GM12878 (cell line): ENCODE data around the gene NRXN3. TPM values are rescaled to one million over a fixed set of nuclear protein-coding genes. Genes with fewer than 3 reads are reported as not detected.

Experiments used
- ATAC-seq: fragments of 200-7000 bp; cut with Tn5 transposase; 3 replicates; pipeline ENCODE4 v1.9.1; 2020; ENCODE audit warnings: mild to moderate bottlenecking, moderate library complexity
- BruUV-seq: library from RNA; stranded (reverse); fragments of 400-500 nt; replicated peaks from 2 replicates; lab custom pipeline; 2021; lab: Mats Ljungman, UMichigan
- CTCF ChIA-PET: fragments of 300-600 bp; sonication (Branson Sonifier 250); formaldehyde crosslinking; extraction: SDS; loops from one replicate; lab custom pipeline; 2021; ENCODE audit warnings: inconsistent platforms; lab: Yijun Ruan, JAX
- POLR2A ChIA-PET: fragments of 350-600 bp; formaldehyde crosslinking; extraction: SDS; loops from one replicate; lab custom pipeline; 2021; ENCODE audit warnings: inconsistent platforms; lab: Charles Lee
- RAD21 ChIA-PET: fragments of 300-600 bp; sonication (Branson Sonifier 250); formaldehyde crosslinking; loops from one replicate; lab custom pipeline; 2023; ENCODE audit warnings: antibody characterized with exemption; ENCODE audit not compliant: unreplicated experiment; lab: Charles Lee
- SMC1A ChIA-PET: fragments of 300-600 bp; sonication (Branson Sonifier 250); formaldehyde crosslinking; loops from one replicate; lab custom pipeline; 2023; ENCODE audit not compliant: unreplicated experiment, uncharacterized antibody; lab: Charles Lee
- DNase-seq: peaks from one replicate; pipeline ENCODE4 v3.0.0-alpha.2; 2011; ENCODE audit warnings: low read depth, low spot score
- FAIRE-seq: peaks from 3 replicates; lab custom pipeline; 2011; peaks lifted over from hg19 to GRCh38; lab: Jason Lieb, UNC
- H2AFZ ChIP-seq: 2 replicates; pipeline ENCODE4 v1.6.0; 2011; ENCODE audit warnings: low read depth, low read length, control low read depth; ENCODE audit not compliant: control insufficient read depth
- H3K27ac ChIP-seq: 2 replicates; pipeline ENCODE4 v1.5.1; 2011; ENCODE audit warnings: control low read depth; ENCODE audit not compliant: control insufficient read depth, insufficient read depth
- H3K27me3 ChIP-seq, 2 experiments: replicated peaks in 1 of 2; 2 replicates each; pipeline versions ENCODE4 v1.6.0 to v1.6.1; 2011; ENCODE audit warnings: low read length in 1 of 2; ENCODE audit not compliant: control insufficient read depth in 2 of 2, insufficient read depth in 2 of 2
- H3K36me3 ChIP-seq, 2 experiments: 2 replicates each; pipeline ENCODE4 v1.5.1; 2011; ENCODE audit warnings: low read length in 1 of 2; ENCODE audit not compliant: control insufficient read depth in 2 of 2, insufficient read depth in 2 of 2
- H3K4me1 ChIP-seq: 2 replicates; pipeline ENCODE4 v1.6.1; 2011; ENCODE audit warnings: mild to moderate bottlenecking, low read length, moderate library complexity, mixed read lengths; ENCODE audit not compliant: control insufficient read depth, insufficient read depth
- H3K4me2 ChIP-seq: 2 replicates; pipeline ENCODE4 v1.6.0; 2011; ENCODE audit warnings: control low read depth; ENCODE audit not compliant: control insufficient read depth, insufficient read depth
- H3K4me3 ChIP-seq: fragments of 200-600 bp; sonication (generic); 2 replicates; pipeline ENCODE4 v1.5.1; 2016
- H3K79me2 ChIP-seq: 2 replicates; pipeline ENCODE4 v1.6.0; 2011; ENCODE audit warnings: low read length; ENCODE audit not compliant: control insufficient read depth, insufficient read depth
- H3K9ac ChIP-seq: 2 replicates; pipeline ENCODE4 v1.8.0; 2011; ENCODE audit warnings: low read length, control low read depth, mixed read lengths; ENCODE audit not compliant: control insufficient read depth, insufficient read depth
- H3K9me3 ChIP-seq: replicated peaks from 3 replicates; pipeline ENCODE4 v1.5.1; 2011; ENCODE audit warnings: mild to moderate bottlenecking, low read length; ENCODE audit not compliant: control insufficient read depth, insufficient read depth
- H4K20me1 ChIP-seq: 2 replicates; pipeline ENCODE4 v1.6.0; 2011; ENCODE audit not compliant: control insufficient read depth, insufficient read depth
- CBX3 ChIP-seq: fragments of 200-600 bp; sonication (generic); IDR thresholded peaks from 2 replicates; pipeline ENCODE4 v1.6.1; 2016; ENCODE audit warnings: low read depth, borderline replicate concordance
- CREB1 ChIP-seq: IDR thresholded peaks from 2 replicates; pipeline ENCODE4 v1.6.1; 2012; ENCODE audit warnings: low read depth, mild to moderate bottlenecking, inconsistent platforms
- EP300 ChIP-seq, 2 experiments: fragments of 150-350 bp in 1 of 2; IDR thresholded peaks; 2 replicates each; pipeline ENCODE4 v1.6.1; 2011 to 2012; ENCODE audit warnings: low read depth in 2 of 2, low read length in 2 of 2, borderline replicate concordance in 1 of 2, improper control_type of control experiment in 1 of 2, inconsistent platforms in 1 of 2; ENCODE audit not compliant: control insufficient read depth in 1 of 2
- ESRRA ChIP-seq: IDR thresholded peaks from 2 replicates; pipeline ENCODE4 v1.6.1; 2012; ENCODE audit warnings: mild to moderate bottlenecking, low read length, improper control_type of control experiment
- MEF2B ChIP-seq: fragments of 450-650 bp; IDR thresholded peaks from 2 replicates; pipeline ENCODE4 v1.6.1; 2018; ENCODE audit warnings: mild to moderate bottlenecking, moderate library complexity; ENCODE audit not compliant: partially characterized antibody, poor library complexity, severe bottlenecking
- POLR2AphosphoS2 ChIP-seq: IDR thresholded peaks from 2 replicates; pipeline ENCODE4 v1.6.1; 2011; ENCODE audit warnings: low read depth, mild to moderate bottlenecking, low read length, improper control_type of control experiment, moderate library complexity
- SPI1 ChIP-seq: IDR thresholded peaks from 2 replicates; pipeline ENCODE4 v1.6.1; 2011; ENCODE audit warnings: low read depth, mild to moderate bottlenecking, low read length, moderate library complexity, borderline replicate concordance; ENCODE audit not compliant: insufficient read depth
- SUZ12 ChIP-seq: fragments of 200-600 bp; sonication (generic); IDR thresholded peaks from one replicate; pipeline ENCODE4 v1.6.1; 2018; ENCODE audit warnings: antibody characterized with exemption, mild to moderate bottlenecking; ENCODE audit not compliant: unreplicated experiment
- WGBS: methylation state at CpG from one replicate; pipeline ENCODE4 v1.1.6; 2016; ENCODE audit warnings: low lambda C conversion rate; ENCODE audit not compliant: insufficient replicate concordance, insufficient coverage; ENCODE audit errors: missing lambda C conversion rate; 5-methylcytosine and 5-hydroxymethylcytosine counted together
- in situ Hi-C: fragments of 300-500 bp; cut with MboI; formaldehyde crosslinking; loops from 9 replicates; pipeline ENCODE4 v1.14.3; 2018; ENCODE audit warnings: mixed read lengths
- intact Hi-C: fragments of 100-400 bp; cut with micrococcal nuclease; formaldehyde crosslinking; loops from one replicate; pipeline ENCODE4 v1.14.2; 2022; ENCODE audit not compliant: unreplicated experiment
- polyA plus RNA-seq, 11 experiments: library from polyadenylated mRNA; depleted of rRNA in 4 of 11; unstranded in 6 of 11; stranded (reverse) in 5 of 11; fragments of >200 nt; fragmentation: Nextera tagmentation in 4 of 11; fragmentation: Illumina TruSeq in 1 of 11; extraction: Ambion mirVana in 4 of 11; extraction: Trizol in 1 of 11; gene quantifications; 1 replicate in 1 of 11; 2 replicates in 10 of 11; pipeline versions ENCODE4 v1.2.1 to v1.2.3, GENCODE V29; 2011 to 2016; ENCODE audit warnings: inconsistent platforms in 2 of 11, missing spikeins in 2 of 11, low read depth in 1 of 11
- total RNA-seq, 4 experiments: library from RNA; depleted of rRNA in 3 of 4; stranded (reverse); fragments of >200 nt in 3 of 4; fragmentation: Illumina TruSeq in 1 of 4; extraction: Trizol in 1 of 4; gene quantifications; 2 replicates each; pipeline versions ENCODE4 v1.2.1 to v1.2.3, GENCODE V29; 2013 to 2021
- TF ChIP-seq, protein P1 (sequence below): fragments of 450-650 bp; IDR thresholded peaks from 2 replicates; pipeline ENCODE4 v1.6.1; 2016; ENCODE audit warnings: mild to moderate bottlenecking
- TF ChIP-seq, protein P2 (sequence below): fragments of 450-650 bp; formaldehyde crosslinking; IDR thresholded peaks from 2 replicates; pipeline ENCODE4 v1.4.0; 2022; ENCODE audit warnings: mild to moderate bottlenecking, moderate library complexity

NRXN3 gene
- total and polyA plus RNA-seq, 10 of the 15 experiments (the other 5 are each of a cell fraction or from before 2014, with no cell fraction given) = 0.52 to 3.3 (median 1.4) TPM

DNA sequence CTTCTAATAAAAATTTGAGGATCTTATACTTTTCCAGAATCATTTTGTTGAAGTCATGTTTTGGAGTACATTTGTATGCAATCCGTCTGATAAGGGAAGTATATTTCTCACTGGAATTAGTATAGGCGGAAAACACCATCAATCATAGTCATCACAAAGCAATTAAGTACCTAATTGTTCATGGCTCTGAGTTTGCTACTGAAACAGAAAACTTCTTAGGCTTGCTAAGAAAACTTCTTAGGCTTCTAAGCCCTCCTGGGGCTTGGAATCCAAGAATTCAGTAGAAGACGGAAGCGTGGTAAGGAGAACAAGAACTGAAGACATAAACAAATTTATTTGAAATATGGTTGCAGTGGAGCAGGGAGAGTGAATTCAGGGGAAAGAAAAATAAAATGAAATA lies 1404.9 kb downstream of the NRXN3 start:
- Histone ChIP-seq H3K36me3 (no peaks in the 10 kb centered on the region), H3K4me1 (no peaks in the 10 kb centered on the region), H3K4me3 (no peak overlapping the region), H3K9me3 (no peaks in the 10 kb centered on the region), H3K9ac (no peak overlapping the region), H3K79me2 (no peaks in the 10 kb centered on the region), H3K27ac (no peak overlapping the region), H3K27me3 (no peaks in the 10 kb centered on the region), H2AFZ (no peak overlapping the region), H4K20me1 (no peaks in the 10 kb centered on the region), H3K4me2 (no peak overlapping the region)
- WGBS = 10% methylated on average over 4 of the region's 4 CpGs
- BruUV-seq = no TSS peak
- ChIA-PET POLR2A (no interaction called here), RAD21 (no interaction called here), CTCF (no interaction called here), SMC1A (no interaction called here)
- no peak for FAIRE-seq
- no peak for TF ChIP-seq SPI1
- TF ChIP-seq ESRRA = no peak
- TF ChIP-seq POLR2AphosphoS2 = no peak
- TF ChIP-seq SUZ12 = no peak
- TF ChIP-seq CREB1 = no peak
- in situ Hi-C loops (no loop called here), intact Hi-C loops (no loop called here)
- DNase-seq = no peak
- ATAC-seq = no peak

DNA sequence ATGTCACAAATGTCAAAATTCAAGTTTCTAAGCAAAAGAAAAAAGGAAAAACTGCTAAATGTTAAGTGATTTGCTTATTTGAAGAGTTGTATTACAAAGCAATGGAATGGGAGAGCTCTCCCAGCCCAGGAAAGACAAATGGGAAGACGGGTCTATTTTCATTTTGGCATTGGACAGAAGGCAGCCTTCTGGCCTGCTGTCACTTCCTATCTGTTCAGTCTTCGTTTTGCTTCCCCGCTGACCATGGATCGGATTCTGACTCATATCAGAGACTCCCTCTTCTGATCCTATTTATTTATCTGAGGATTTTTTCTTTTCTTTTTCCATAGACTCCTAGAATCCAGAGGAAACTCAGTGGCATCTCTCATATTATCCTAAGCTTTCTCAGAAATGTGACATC lies 1406.3 kb downstream of the NRXN3 start:
- Histone ChIP-seq H3K36me3 (no peaks in the 10 kb centered on the region), H3K4me2 (no peak overlapping the region), H3K4me3 (no peak overlapping the region), H3K9ac (no peak overlapping the region), H3K27me3 (no peaks in the 10 kb centered on the region), H3K27ac (no peak overlapping the region)
- RAD21 ChIA-PET = no interaction called here
- SMC1A ChIA-PET = no interaction called here
- 15% methylated on average over 4 of the region's 4 CpGs for WGBS
- in situ Hi-C loops = no loop called here
- no peak for DNase-seq
- no TSS peak for BruUV-seq
- TF ChIP-seq MEF2B (no peak), EP300 (IDR thresholded peaks at IDR 0.05; ENCODE audit: borderline replicate concordance in 1 of 2, control insufficient read depth in 1 of 2, low read depth in 2 of 2, low read length in 2 of 2) (no peak), CBX3 (no peak)
- TF ChIP-seq, protein P1, sequence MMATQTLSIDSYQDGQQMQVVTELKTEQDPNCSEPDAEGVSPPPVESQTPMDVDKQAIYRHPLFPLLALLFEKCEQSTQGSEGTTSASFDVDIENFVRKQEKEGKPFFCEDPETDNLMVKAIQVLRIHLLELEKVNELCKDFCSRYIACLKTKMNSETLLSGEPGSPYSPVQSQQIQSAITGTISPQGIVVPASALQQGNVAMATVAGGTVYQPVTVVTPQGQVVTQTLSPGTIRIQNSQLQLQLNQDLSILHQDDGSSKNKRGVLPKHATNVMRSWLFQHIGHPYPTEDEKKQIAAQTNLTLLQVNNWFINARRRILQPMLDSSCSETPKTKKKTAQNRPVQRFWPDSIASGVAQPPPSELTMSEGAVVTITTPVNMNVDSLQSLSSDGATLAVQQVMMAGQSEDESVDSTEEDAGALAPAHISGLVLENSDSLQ = no peak
- TF ChIP-seq, protein P2, sequence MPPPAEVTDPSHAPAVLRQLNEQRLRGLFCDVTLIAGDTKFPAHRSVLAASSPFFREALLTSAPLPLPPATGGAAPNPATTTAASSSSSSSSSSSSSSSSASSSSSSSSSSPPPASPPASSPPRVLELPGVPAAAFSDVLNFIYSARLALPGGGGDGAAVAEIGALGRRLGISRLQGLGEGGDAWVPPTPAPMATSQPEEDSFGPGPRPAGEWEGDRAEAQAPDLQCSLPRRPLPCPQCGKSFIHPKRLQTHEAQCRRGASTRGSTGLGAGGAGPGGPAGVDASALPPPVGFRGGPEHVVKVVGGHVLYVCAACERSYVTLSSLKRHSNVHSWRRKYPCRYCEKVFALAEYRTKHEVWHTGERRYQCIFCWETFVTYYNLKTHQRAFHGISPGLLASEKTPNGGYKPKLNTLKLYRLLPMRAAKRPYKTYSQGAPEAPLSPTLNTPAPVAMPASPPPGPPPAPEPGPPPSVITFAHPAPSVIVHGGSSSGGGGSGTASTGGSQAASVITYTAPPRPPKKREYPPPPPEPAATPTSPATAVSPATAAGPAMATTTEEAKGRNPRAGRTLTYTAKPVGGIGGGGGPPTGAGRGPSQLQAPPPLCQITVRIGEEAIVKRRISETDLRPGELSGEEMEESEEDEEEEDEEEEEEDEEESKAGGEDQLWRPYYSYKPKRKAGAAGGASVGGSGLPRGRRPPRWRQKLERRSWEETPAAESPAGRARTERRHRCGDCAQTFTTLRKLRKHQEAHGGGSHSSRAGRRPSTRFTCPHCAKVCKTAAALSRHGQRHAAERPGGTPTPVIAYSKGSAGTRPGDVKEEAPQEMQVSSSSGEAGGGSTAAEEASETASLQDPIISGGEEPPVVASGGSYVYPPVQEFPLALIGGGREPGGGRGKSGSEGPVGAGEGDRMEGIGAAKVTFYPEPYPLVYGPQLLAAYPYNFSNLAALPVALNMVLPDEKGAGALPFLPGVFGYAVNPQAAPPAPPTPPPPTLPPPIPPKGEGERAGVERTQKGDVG (CRISPR knock-in tag) = no peak
- TF ChIP-seq, all 136 proteins: peak for 0
- ATAC-seq (no peak), FAIRE-seq (no peak)
- H3K9me3 ChIP-seq = no peaks in the 10 kb centered on the region
- intact Hi-C loops = no loop called here
- no peaks in the 10 kb centered on the region for H3K79me2 ChIP-seq
- CTCF ChIA-PET = no interaction called here
- POLR2A ChIA-PET = no interaction called here
- H4K20me1 ChIP-seq = no peaks in the 10 kb centered on the region
- no peaks in the 10 kb centered on the region for H3K4me1 ChIP-seq
- H2AFZ ChIP-seq = no peak overlapping the region
